IPS DF 4.7 (cell line): ENCODE measurements around the gene TAGLN2.
"Not testable (repeated sequence)": the region's sequence is repeated elsewhere in the genome, so short reads cannot be mapped to it uniquely, and the experiment has no call there.

Source experiments
- DNase-seq: peaks from one replicate; pipeline ENCODE4 v3.0.0-alpha.2; 2013; ENCODE audit warnings: low spot score; ENCODE audit errors: extremely low read depth

Gene TAGLN2

GRCh38 chr1:159921700-159922504 lies 3.4 kb downstream of the TAGLN2 start:
- no peak for DNase-seq

- no peak for DNase-seq
Measured at GRCh38 chr1:159921251-159921650, 4.1 kb downstream of the TAGLN2 start.

- no peak for DNase-seq
Measured at GRCh38 chr1:159920651-159921050, 4.7 kb downstream of the TAGLN2 start.

- DNase-seq: no peak
Measured at GRCh38 chr1:159920202-159920601, 5.1 kb downstream of the TAGLN2 start.

GRCh38 chr1:159919236-159919865 lies 6.0 kb downstream of the TAGLN2 start:
- DNase-seq: no peak

- no peak for DNase-seq
Measured at GRCh38 chr1:159918352-159919200, 6.7 kb downstream of the TAGLN2 start.

GRCh38 chr1:159917533-159918351 lies 7.6 kb downstream of the TAGLN2 start:
- no peak for DNase-seq

GRCh38 chr1:159916242-159917051 lies 8.9 kb downstream of the TAGLN2 start:
- DNase-seq: no peak

- DNase-seq: no peak
Measured at GRCh38 chr1:159915571-159916241, 9.6 kb downstream of the TAGLN2 start.

- DNase-seq: no peak
Measured at GRCh38 chr1:159914252-159915018, 10.9 kb downstream of the TAGLN2 start.

GRCh38 chr1:159913451-159914192 lies 11.7 kb downstream of the TAGLN2 start:
- DNase-seq: no peak

- DNase-seq: no peak
Measured at GRCh38 chr1:159911326-159912070, 13.8 kb downstream of the TAGLN2 start.

GRCh38 chr1:159908031-159908940 lies 17.0 kb downstream of the TAGLN2 start:
- no peak for DNase-seq

- no peak for DNase-seq
Measured at GRCh38 chr1:159906960-159907359, 18.3 kb downstream of the TAGLN2 start.

- not testable (repeated sequence) for DNase-seq
Measured at GRCh38 chr1:159904036-159904435, 21.3 kb downstream of the TAGLN2 start.

- no peak for DNase-seq
Measured at GRCh38 chr1:159902541-159902940, 22.8 kb downstream of the TAGLN2 start.
